HEK293 (cell line): Measurements from ENCODE around the gene RAC2.

ENCODE experiments used
- CTCF ChIA-PET: fragments of 350-600 bp; formaldehyde crosslinking; extraction: SDS; loops from one replicate; lab custom pipeline; 2021; ENCODE audit warnings: antibody characterized with exemption; lab: Yijun Ruan, JAX
- POLR2A ChIA-PET: fragments of 300-600 bp; formaldehyde crosslinking; extraction: SDS; loops from one replicate; lab custom pipeline; 2020; ENCODE audit warnings: antibody characterized with exemption, inconsistent platforms; lab: Yijun Ruan, JAX
- H3K27ac ChIP-seq: fragments of 200-500 bp; sonication (Bioruptor generic); 2 replicates; pipeline ENCODE4 v1.5.1; 2014; ENCODE audit warnings: low read depth, low read length, control low read depth, inconsistent platforms; ENCODE audit errors: extremely low read depth
- H3K36me3 ChIP-seq, 2 experiments: fragments of 200-500 bp in 1 of 2; sonication (Bioruptor generic) in 1 of 2; 1 replicate in 1 of 2; 2 replicates in 1 of 2; pipeline ENCODE4 v1.5.1; 2014 to 2017; ENCODE audit warnings: inconsistent platforms in 2 of 2, low read length in 2 of 2; ENCODE audit not compliant: control insufficient read depth in 2 of 2, insufficient read depth in 1 of 2
- H3K4me1 ChIP-seq: fragments of 200-500 bp; sonication (Bioruptor generic); 2 replicates; pipeline ENCODE4 v1.5.1; 2014; ENCODE audit warnings: mild to moderate bottlenecking, low read length, inconsistent platforms; ENCODE audit not compliant: control insufficient read depth, insufficient read depth
- H3K4me3 ChIP-seq: 2 replicates; pipeline ENCODE4 v1.5.1; 2011; ENCODE audit warnings: low read depth, mild to moderate bottlenecking, control low read depth, low read length, moderate library complexity
- H3K9me3 ChIP-seq: fragments of 200-500 bp; sonication (Bioruptor generic); 2 replicates; pipeline ENCODE4 v1.5.1; 2014; ENCODE audit warnings: low read depth, low read length, inconsistent platforms; ENCODE audit not compliant: control insufficient read depth, insufficient read depth
- OSR2 ChIP-seq: fragments of 450-650 bp; formaldehyde crosslinking; IDR thresholded peaks from 2 replicates; pipeline ENCODE4 v1.5.1; 2016; ENCODE audit warnings: missing biosample characterization, missing genetic modification characterization
- PATZ1 ChIP-seq: fragments of 450-650 bp; formaldehyde crosslinking; IDR thresholded peaks from 2 replicates; pipeline ENCODE4 v1.5.1; 2016; ENCODE audit warnings: missing biosample characterization, missing genetic modification characterization
- PRDM2 ChIP-seq: fragments of 450-650 bp; formaldehyde crosslinking; IDR thresholded peaks from 2 replicates; pipeline ENCODE4 v1.5.1; 2016; ENCODE audit warnings: missing biosample characterization, missing genetic modification characterization, borderline replicate concordance
- ZBTB10 ChIP-seq: fragments of 450-650 bp; formaldehyde crosslinking; IDR thresholded peaks from 2 replicates; pipeline ENCODE4 v1.5.1; 2016; ENCODE audit warnings: missing biosample characterization, missing genetic modification characterization
- ZNF114 ChIP-seq: fragments of 450-650 bp; formaldehyde crosslinking; IDR thresholded peaks from 2 replicates; pipeline ENCODE4 v1.5.0; 2017; ENCODE audit warnings: missing biosample characterization, missing genetic modification characterization
- ZNF133 ChIP-seq: fragments of 450-650 bp; formaldehyde crosslinking; IDR thresholded peaks from 2 replicates; pipeline ENCODE4 v1.5.1; 2016; ENCODE audit warnings: missing biosample characterization, missing genetic modification characterization
- ZNF174 ChIP-seq: fragments of 450-650 bp; formaldehyde crosslinking; IDR thresholded peaks from 2 replicates; pipeline ENCODE4 v1.5.0; 2017; ENCODE audit warnings: missing biosample characterization, mild to moderate bottlenecking, missing genetic modification characterization
- ZNF175 ChIP-seq: fragments of 450-650 bp; formaldehyde crosslinking; IDR thresholded peaks from 2 replicates; pipeline ENCODE4 v1.5.1; 2016; ENCODE audit warnings: missing biosample characterization, missing genetic modification characterization
- ZNF266 ChIP-seq: fragments of 450-650 bp; formaldehyde crosslinking; IDR thresholded peaks from 2 replicates; pipeline ENCODE4 v1.5.1; 2016; ENCODE audit warnings: missing biosample characterization, missing genetic modification characterization, low read depth
- ZNF404 ChIP-seq: fragments of 450-650 bp; formaldehyde crosslinking; IDR thresholded peaks from 2 replicates; pipeline ENCODE4 v1.5.1; 2017; ENCODE audit warnings: missing biosample characterization, missing genetic modification characterization
- ZNF510 ChIP-seq: fragments of 450-650 bp; formaldehyde crosslinking; IDR thresholded peaks from 2 replicates; pipeline ENCODE4 v1.5.1; 2018; ENCODE audit warnings: mild to moderate bottlenecking, missing genetic modification characterization, missing biosample characterization; ENCODE audit not compliant: insufficient replicate concordance
- ZNF600 ChIP-seq: fragments of 450-650 bp; formaldehyde crosslinking; IDR thresholded peaks from 2 replicates; pipeline ENCODE4 v1.5.1; 2016; ENCODE audit warnings: missing biosample characterization, missing genetic modification characterization
- ZNF623 ChIP-seq: fragments of 450-650 bp; formaldehyde crosslinking; IDR thresholded peaks from 2 replicates; pipeline ENCODE4 v1.5.1; 2016; ENCODE audit warnings: missing biosample characterization, missing genetic modification characterization
- ZNF692 ChIP-seq: fragments of 450-650 bp; formaldehyde crosslinking; IDR thresholded peaks from 2 replicates; pipeline ENCODE4 v1.5.1; 2016; ENCODE audit warnings: missing biosample characterization, missing genetic modification characterization
- ZNF704 ChIP-seq: fragments of 450-650 bp; formaldehyde crosslinking; IDR thresholded peaks from 2 replicates; pipeline ENCODE4 v1.5.1; 2016; ENCODE audit warnings: missing biosample characterization, missing genetic modification characterization
- ZNF830 ChIP-seq: fragments of 450-650 bp; IDR thresholded peaks from 2 replicates; pipeline ENCODE4 v1.5.0; 2018; ENCODE audit warnings: missing biosample characterization, missing genetic modification characterization, low read depth, mild to moderate bottlenecking, moderate library complexity
- ZSCAN4 ChIP-seq: fragments of 450-650 bp; formaldehyde crosslinking; IDR thresholded peaks from 2 replicates; pipeline ENCODE4 v1.5.1; 2017; ENCODE audit warnings: missing biosample characterization, missing genetic modification characterization

Gene RAC2

GRCh38 chr22:37245740-37246139 lies 1.7 kb upstream of the RAC2 start:
- CTCF ChIA-PET, result interaction anchor here (0.6 to 7.8 kb wide), 2 partner anchors 15 to 628 kb away, joined by 4 to 68 read pairs; no protein-coding TSS in a partner anchor
- no peaks in the 10 kb centered on the region for H3K36me3 ChIP-seq
- TF ChIP-seq ZNF404 (tag by site-specific recombination) (no peak), PRDM2 (tag by site-specific recombination) (no peak), ZNF623 (tag by site-specific recombination) (no peak), ZNF266 (tag by site-specific recombination) (no peak), ZSCAN4 (tag by site-specific recombination) (no peak), ZNF704 (tag by site-specific recombination) (no peak), ZNF600 (tag by site-specific recombination) (no peak), ZNF133 (tag by site-specific recombination) (no peak), ZNF510 (no peak), ZNF830 (tag by site-specific recombination) (no peak), ZNF692 (tag by site-specific recombination) (no peak), ZBTB10 (no peak), ZNF175 (tag by site-specific recombination) (no peak), ZNF174 (tag by site-specific recombination) (no peak), ZNF114 (no peak), PATZ1 (tag by site-specific recombination) (no peak), OSR2 (no peak)
- POLR2A ChIA-PET, result no interaction called here
- no peaks in the 10 kb centered on the region for H3K4me1 ChIP-seq
- H3K9me3 ChIP-seq, result no peaks in the 10 kb centered on the region
- H3K27ac ChIP-seq, result no peak overlapping the region
- no peak overlapping the region for H3K4me3 ChIP-seq
